Kidney epithelial cell (primary cell): Measurements from ENCODE around the gene MAPK14. TPM values are rescaled to one million over a fixed set of nuclear protein-coding genes. Genes with fewer than 3 reads are reported as not detected.
"Not testable (repeated sequence)": the region's sequence is repeated elsewhere in the genome, so short reads cannot be mapped to it uniquely, and the experiment has no call there.

ENCODE experiments used
- DNase-seq: peaks from one replicate; pipeline ENCODE4 v3.0.0-alpha.2; 2010; ENCODE audit warnings: low read depth
- H3K27me3 ChIP-seq: 2 replicates; pipeline ENCODE4 v1.6.0; 2011; ENCODE audit warnings: low read length; ENCODE audit not compliant: control insufficient read depth, insufficient read depth
- H3K36me3 ChIP-seq: 2 replicates; pipeline ENCODE4 v1.5.1; 2011; ENCODE audit warnings: low read length; ENCODE audit not compliant: control insufficient read depth, insufficient read depth
- H3K4me3 ChIP-seq: 2 replicates; pipeline ENCODE4 v1.5.1; 2011; ENCODE audit warnings: low read depth, mild to moderate bottlenecking, control low read depth, low read length
- total RNA-seq: library from RNA; depleted of rRNA; stranded (reverse); fragments of >200 nt; gene quantifications from 2 replicates; pipeline ENCODE4 v1.2.3, GENCODE V29; 2015
- TF ChIP-seq, protein P1 (sequence below): IDR thresholded peaks from 2 replicates; pipeline ENCODE4 v1.5.1; 2011; ENCODE audit warnings: mild to moderate bottlenecking, moderate library complexity, low read length, control low read depth, inconsistent platforms; ENCODE audit not compliant: insufficient read depth, poor library complexity, severe bottlenecking

MAPK14 gene
- total RNA-seq, 1 donor from 2014 or later: 35.9 TPM

DNA sequence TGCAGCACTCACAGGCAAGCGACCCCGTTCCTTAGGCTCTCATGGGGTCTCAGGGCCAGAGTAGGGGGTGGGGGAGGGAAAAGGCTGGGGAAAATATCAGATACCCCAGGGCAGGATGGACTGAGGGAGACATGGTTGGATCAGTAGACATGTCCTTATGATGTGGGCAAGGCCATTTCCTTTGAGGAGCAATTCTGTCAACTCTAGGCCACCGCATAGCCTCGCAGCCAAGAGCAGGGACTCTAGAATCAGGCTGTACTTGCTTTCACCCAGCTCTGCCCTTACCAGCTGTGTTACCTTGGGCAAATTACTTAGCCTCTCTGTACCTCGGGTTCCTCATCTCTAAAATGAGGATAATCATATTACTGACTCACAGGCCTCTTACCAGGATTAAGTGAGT, 100.5 kb downstream of the MAPK14 start:
- H3K4me3 ChIP-seq: no peak overlapping the region
- TF ChIP-seq, protein P1, sequence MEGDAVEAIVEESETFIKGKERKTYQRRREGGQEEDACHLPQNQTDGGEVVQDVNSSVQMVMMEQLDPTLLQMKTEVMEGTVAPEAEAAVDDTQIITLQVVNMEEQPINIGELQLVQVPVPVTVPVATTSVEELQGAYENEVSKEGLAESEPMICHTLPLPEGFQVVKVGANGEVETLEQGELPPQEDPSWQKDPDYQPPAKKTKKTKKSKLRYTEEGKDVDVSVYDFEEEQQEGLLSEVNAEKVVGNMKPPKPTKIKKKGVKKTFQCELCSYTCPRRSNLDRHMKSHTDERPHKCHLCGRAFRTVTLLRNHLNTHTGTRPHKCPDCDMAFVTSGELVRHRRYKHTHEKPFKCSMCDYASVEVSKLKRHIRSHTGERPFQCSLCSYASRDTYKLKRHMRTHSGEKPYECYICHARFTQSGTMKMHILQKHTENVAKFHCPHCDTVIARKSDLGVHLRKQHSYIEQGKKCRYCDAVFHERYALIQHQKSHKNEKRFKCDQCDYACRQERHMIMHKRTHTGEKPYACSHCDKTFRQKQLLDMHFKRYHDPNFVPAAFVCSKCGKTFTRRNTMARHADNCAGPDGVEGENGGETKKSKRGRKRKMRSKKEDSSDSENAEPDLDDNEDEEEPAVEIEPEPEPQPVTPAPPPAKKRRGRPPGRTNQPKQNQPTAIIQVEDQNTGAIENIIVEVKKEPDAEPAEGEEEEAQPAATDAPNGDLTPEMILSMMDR: no peak
- no peak for DNase-seq
- no peaks in the 10 kb centered on the region for H3K36me3 ChIP-seq
- no peaks in the 10 kb centered on the region for H3K27me3 ChIP-seq

DNA sequence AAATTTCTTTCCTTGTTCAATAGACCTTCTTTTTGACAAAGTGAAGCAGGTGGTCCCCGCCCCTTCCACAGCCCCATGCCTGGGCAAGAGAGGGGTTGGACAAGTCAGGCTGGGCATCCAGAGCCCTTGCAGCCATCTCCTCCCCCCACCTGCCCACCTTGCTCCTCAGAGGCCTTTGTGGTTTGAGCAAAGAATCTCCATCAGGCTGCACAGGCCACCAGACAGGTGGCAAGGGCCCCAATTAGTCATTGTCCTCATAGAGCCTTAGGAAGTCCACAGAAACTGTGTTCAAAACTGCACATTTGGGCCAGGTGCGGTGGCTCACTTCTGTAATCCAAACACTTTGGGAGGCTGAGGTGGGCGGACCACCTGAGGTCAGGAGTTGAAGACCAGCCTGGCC, 101.2 kb downstream of the MAPK14 start:
- DNase-seq: no peak
- TF ChIP-seq, protein P1: no peak
- H3K27me3 ChIP-seq: no peaks in the 10 kb centered on the region
- H3K36me3 ChIP-seq: no peaks in the 10 kb centered on the region
- no peak overlapping the region for H3K4me3 ChIP-seq

DNA sequence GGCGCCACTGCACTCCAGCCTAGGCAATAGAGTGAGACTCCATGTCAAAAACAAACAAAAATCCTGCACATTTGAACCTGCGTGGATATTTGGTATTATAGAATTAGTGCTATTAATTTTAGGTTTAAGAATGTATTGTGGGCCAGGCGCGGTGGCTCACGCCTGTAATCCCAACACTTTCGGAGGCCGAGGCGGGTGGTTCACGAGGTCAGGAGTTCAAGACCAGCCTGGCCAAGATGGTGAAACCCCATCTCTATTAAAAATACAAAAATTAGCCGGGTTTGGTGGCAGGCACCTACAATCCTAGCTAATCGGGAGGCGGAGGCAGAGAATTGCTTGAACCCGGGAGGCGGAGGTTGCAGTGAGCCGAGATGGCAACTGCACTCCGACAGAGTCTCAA, 101.7 kb downstream of the MAPK14 start:
- not testable (repeated sequence) for H3K4me3 ChIP-seq, DNase-seq, H3K36me3 ChIP-seq, H3K27me3 ChIP-seq

DNA sequence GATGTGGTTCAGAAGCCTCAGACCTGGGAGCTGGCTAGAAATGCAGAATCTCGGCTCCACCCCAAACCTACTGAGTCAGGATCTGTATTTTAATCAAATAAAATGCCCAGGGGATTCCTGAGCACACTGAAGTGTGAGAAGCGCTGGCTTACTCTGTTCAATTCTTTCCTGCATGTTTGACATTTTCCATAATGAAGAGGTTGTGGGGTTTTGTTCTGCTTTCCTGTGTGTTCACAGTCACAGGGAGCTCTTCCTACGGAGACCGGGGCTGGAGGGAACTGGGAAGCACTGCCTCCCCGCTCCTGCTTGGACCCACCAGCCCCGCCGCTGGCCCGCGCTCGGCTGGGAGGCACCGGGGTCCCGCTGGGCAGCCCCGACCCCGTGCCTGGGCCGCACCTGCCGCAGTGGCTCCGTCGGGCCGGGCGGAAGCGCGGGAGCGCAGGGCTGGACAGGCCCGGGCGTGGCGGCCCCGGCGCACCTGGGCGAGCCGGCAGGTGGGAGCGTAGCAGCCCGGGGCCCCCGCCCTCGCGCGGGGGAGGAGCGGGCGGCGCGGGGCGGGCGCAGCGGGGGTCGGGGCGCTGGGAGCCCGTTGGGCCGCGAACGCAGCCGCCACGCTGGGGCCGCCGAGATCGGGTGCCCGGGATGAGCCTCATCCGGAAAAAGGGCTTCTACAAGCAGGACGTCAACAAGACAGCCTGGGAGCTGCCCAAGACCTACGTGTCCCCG, 102.5 kb downstream of the MAPK14 start, which contains the start of gene MAPK13:
MAPK13 (plus strand) TSS at position 573 of the 726 bp plus-strand sequence; CDS start at position 643, 70 bp downstream.
- DNase-seq: no peak
- Histone ChIP-seq H3K4me3 (peak within 1 kb of the TSS; percentile 30), H3K36me3 (no peaks in the 10 kb centered on the region), H3K27me3 (no peaks in the 10 kb centered on the region)
- TF ChIP-seq, protein P1: no peak

DNA sequence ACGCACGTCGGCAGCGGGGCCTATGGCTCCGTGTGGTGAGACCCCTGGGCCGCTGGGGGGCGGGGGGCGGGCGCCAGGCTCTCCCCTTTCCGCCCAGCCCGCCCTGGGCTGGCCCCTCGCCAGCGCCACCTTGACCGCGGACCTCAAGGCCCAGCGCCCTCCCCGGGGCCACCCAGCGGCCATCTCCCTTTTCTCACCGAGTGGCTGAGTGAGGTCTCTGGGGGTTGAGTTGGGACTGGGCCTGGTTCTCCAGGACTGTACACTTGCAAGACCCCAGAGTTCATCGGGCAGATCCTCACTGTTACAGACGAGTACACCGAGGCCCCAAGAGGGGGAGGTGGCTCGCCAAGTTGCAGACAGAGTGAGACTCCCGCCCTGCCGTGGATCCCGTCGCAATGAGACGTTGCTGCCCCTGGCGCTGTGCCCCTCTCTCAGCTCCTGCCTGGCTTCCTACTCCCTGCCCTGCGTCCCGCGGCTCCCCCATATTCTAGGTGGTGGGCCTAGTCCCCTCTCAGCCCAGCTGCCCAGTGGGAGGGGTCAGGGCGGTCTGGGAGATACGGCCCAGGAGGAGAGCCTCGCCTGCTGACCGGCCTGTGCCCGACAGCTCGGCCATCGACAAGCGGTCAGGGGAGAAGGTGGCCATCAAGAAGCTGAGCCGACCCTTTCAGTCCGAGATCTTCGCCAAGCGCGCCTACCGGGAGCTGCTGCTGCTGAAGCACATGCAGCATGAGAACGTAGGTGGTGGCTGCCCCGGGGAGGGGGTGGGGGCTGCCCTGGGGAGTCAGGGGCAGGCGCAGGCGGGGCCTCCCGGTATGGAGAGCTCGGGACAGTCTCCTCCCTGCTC, 103.3 kb downstream of the MAPK14 start:
- no peaks in the 10 kb centered on the region for H3K36me3 ChIP-seq
- TF ChIP-seq, protein P1: peak; percentile 3
- no peak for DNase-seq
- H3K27me3 ChIP-seq: no peaks in the 10 kb centered on the region
- H3K4me3 ChIP-seq: peak overlapping the region; percentile 30

DNA sequence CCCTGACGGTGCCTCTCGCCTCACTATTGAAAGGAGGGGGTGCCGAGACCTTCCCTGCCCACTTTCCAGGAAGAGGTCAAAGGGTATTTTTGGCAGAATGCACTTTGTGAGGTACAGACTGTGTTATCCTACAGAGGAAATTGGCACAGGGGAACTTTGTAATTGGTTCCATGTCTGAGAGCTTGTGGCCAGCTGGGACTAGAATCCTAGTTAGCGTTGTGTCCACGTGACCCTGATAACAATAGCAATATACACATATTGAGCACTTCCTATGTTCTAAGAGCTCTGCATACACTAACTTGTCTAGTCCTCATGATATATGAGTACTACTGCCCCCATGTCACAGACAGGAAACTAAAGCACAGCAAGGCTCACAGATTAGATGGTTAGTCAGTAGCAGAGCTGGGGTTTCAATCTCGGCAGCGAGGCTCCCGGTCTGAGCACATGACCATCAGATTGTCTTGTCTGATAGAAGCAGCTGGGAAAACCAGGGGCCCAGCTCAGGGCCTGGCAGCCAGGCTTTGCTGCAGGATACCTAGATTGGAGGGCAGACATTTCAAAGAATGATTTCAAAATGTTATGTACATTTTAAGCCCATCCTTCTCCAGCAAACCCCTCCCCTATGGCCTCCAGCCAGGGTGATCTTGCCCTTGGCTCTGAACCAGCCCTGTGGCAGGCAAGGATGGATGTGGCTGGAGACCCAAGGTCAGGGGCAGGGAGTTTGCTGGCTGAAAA, 104.1 kb downstream of the MAPK14 start:
- TF ChIP-seq, protein P1: no peak
- Histone ChIP-seq H3K4me3 (no peak overlapping the region), H3K36me3 (no peaks in the 10 kb centered on the region), H3K27me3 (no peaks in the 10 kb centered on the region)
- no peak for DNase-seq
